NCI-H1417 (cell line): ENCODE measurements around the gene ARID1B.

Experiments
- DNase-seq, 3 experiments: peaks; one replicate each; lab custom pipeline; 2025; lab: John Stamatoyannopoulos, UW

The ARID1B gene

GRCh38 chr6:156776840-156777576 lies at the start of gene ARID1B:
Gene ARID1B, plus strand, starts transcription at chr6:156777378. Its CDS starts 303 bp downstream, at chr6:156777681.
- peak; percentile 90 to 97 (median 93) for DNase-seq

- DNase-seq: peak in 1 of 3 experiments; percentile 38
Observed at GRCh38 chr6:156727715-156728385, 49.3 kb upstream of the ARID1B start.

- DNase-seq: no peak
Observed at GRCh38 chr6:156729248-156729647, 47.9 kb upstream of the ARID1B start.

GRCh38 chr6:156731396-156731795 lies 45.8 kb upstream of the ARID1B start:
- peak in 2 of 3 experiments; percentile 86 to 98 for DNase-seq

- no peak for DNase-seq
Observed at GRCh38 chr6:156735751-156736150, 41.4 kb upstream of the ARID1B start.

GRCh38 chr6:156740604-156741003 lies 36.6 kb upstream of the ARID1B start:
- no peak for DNase-seq

GRCh38 chr6:156741287-156742073 lies 35.7 kb upstream of the ARID1B start:
- DNase-seq: no peak

- DNase-seq: peak in 1 of 3 experiments; percentile 54
Observed at GRCh38 chr6:156747715-156748114, 29.5 kb upstream of the ARID1B start.

GRCh38 chr6:156748504-156748903 lies 28.7 kb upstream of the ARID1B start:
- no peak for DNase-seq

GRCh38 chr6:156752666-156753301 lies 24.4 kb upstream of the ARID1B start:
- DNase-seq: no peak

- peak in 1 of 3 experiments; percentile 17 for DNase-seq
Observed at GRCh38 chr6:156756630-156757610, 20.3 kb upstream of the ARID1B start.

GRCh38 chr6:156757849-156758248 lies 19.3 kb upstream of the ARID1B start:
- DNase-seq: no peak

- no peak for DNase-seq
Observed at GRCh38 chr6:156760377-156760776, 16.8 kb upstream of the ARID1B start.

GRCh38 chr6:156762547-156762946 lies 14.6 kb upstream of the ARID1B start:
- no peak for DNase-seq

GRCh38 chr6:156765117-156765516 lies 12.1 kb upstream of the ARID1B start:
- no peak for DNase-seq

GRCh38 chr6:156767603-156768467 lies 9.3 kb upstream of the ARID1B start:
- DNase-seq: no peak

GRCh38 chr6:156771047-156771446 lies 6.1 kb upstream of the ARID1B start:
- DNase-seq: no peak

- DNase-seq: no peak
Observed at GRCh38 chr6:156771761-156772160, 5.4 kb upstream of the ARID1B start.

GRCh38 chr6:156773476-156773875 lies 3.7 kb upstream of the ARID1B start:
- no peak for DNase-seq
